DOHH2 (cell line): Measurements from ENCODE around the gene LOXHD1.

Source experiments
- CTCF ChIP-seq: fragments of 200-600 bp; sonication (generic); IDR thresholded peaks from one replicate; pipeline ENCODE4 v1.5.1; 2014; ENCODE audit warnings: antibody characterized with exemption, mild to moderate bottlenecking, low read depth, low read length; ENCODE audit not compliant: poor library complexity, severe bottlenecking
- EZH2phosphoT487 ChIP-seq: fragments of 200-600 bp; sonication (generic); IDR thresholded peaks from 2 replicates; pipeline ENCODE4 v1.6.1; 2017; ENCODE audit warnings: borderline replicate concordance, mild to moderate bottlenecking, antibody characterized with exemption, low read length, moderate library complexity, mixed read lengths

- TF ChIP-seq EZH2phosphoT487 (no peak), CTCF (no peak)
These were observed 10.6 kb downstream of the LOXHD1 start for GRCh38 chr18:46646468-46646867.
